A673 (cell line): Measurements from ENCODE around the gene ZBTB47.

Experiments used
- CTCF ChIP-seq: fragments of 300-800, 200-600 bp; sonication (generic); conservative IDR thresholded peaks from 2 replicates; pipeline ENCODE4 v1.5.1; 2017; ENCODE audit warnings: low read depth, mild to moderate bottlenecking, antibody characterized with exemption, low read length, moderate library complexity, mixed read lengths
- EZH2 ChIP-seq: fragments of 200-600 bp; sonication (generic); IDR thresholded peaks from 2 replicates; pipeline ENCODE4 v1.6.1; 2017; ENCODE audit warnings: borderline replicate concordance, low read depth, mild to moderate bottlenecking, mixed read lengths, antibody characterized with exemption, low read length; ENCODE audit not compliant: poor library complexity, severe bottlenecking

- no peak for TF ChIP-seq CTCF
- no peak for TF ChIP-seq EZH2
These were observed 26.8 kb downstream of the ZBTB47 start for GRCh38 chr3:42680271-42680670.
